H9 (cell line): ENCODE data around the gene LSP1. TPM values are rescaled to one million over a fixed set of nuclear protein-coding genes. Genes with fewer than 3 reads are reported as not detected.

Experiments used
- DNase-seq: peaks from one replicate; pipeline ENCODE4 v3.0.0-alpha.2; 2017
- H2AFZ ChIP-seq: one replicate; pipeline ENCODE4 v1.6.1; 2013; ENCODE audit warnings: mild to moderate bottlenecking, low read length, control low read depth, moderate library complexity
- H2AK5ac ChIP-seq: 2 replicates; pipeline ENCODE4 v1.6.1; 2013; ENCODE audit warnings: low read length, control low read depth, mixed read lengths; ENCODE audit not compliant: insufficient read length
- H2BK120ac ChIP-seq: one replicate; pipeline ENCODE4 v1.6.1; 2013; ENCODE audit warnings: low read depth, mild to moderate bottlenecking, low read length, control low read depth, inconsistent platforms; ENCODE audit not compliant: poor library complexity, severe bottlenecking
- H2BK12ac ChIP-seq: 2 replicates; pipeline ENCODE4 v1.6.1; 2013; ENCODE audit warnings: low read length, control low read depth, mixed read lengths, low read depth; ENCODE audit not compliant: insufficient read length
- H2BK15ac ChIP-seq: 2 replicates; pipeline ENCODE4 v1.6.1; 2013; ENCODE audit warnings: low read depth, low read length, control low read depth
- H2BK20ac ChIP-seq: one replicate; pipeline ENCODE4 v1.6.1; 2013; ENCODE audit warnings: low read depth, mild to moderate bottlenecking, low read length, control low read depth, inconsistent platforms; ENCODE audit not compliant: poor library complexity, severe bottlenecking
- H2BK5ac ChIP-seq: 2 replicates; pipeline ENCODE4 v1.6.1; 2013; ENCODE audit warnings: low read length, control low read depth, mixed read lengths; ENCODE audit not compliant: insufficient read length
- H3K14ac ChIP-seq: 2 replicates; pipeline ENCODE4 v1.6.1; 2013; ENCODE audit warnings: low read length, control low read depth; ENCODE audit not compliant: insufficient read depth
- H3K18ac ChIP-seq: 2 replicates; pipeline ENCODE4 v1.6.1; 2013; ENCODE audit warnings: low read depth, mild to moderate bottlenecking, mixed read lengths, low read length, control low read depth; ENCODE audit not compliant: insufficient read length
- H3K23ac ChIP-seq: 2 replicates; pipeline ENCODE4 v1.6.1; 2013; ENCODE audit warnings: low read length, control low read depth, mixed read lengths, low read depth; ENCODE audit not compliant: insufficient read length
- H3K23me2 ChIP-seq: 2 replicates; pipeline ENCODE4 v1.6.1; 2013; ENCODE audit warnings: low read depth, mild to moderate bottlenecking, mixed read lengths, low read length, control low read depth; ENCODE audit not compliant: insufficient read length, poor library complexity, severe bottlenecking
- H3K27ac ChIP-seq: 2 replicates; pipeline ENCODE4 v1.5.1; 2013; ENCODE audit warnings: low read length, control low read depth, mixed read lengths, low read depth; ENCODE audit not compliant: insufficient read length
- H3K27me3 ChIP-seq: 2 replicates; pipeline ENCODE4 v1.6.1; 2013; ENCODE audit warnings: low read length, control low read depth, inconsistent platforms; ENCODE audit not compliant: insufficient read depth
- H3K4ac ChIP-seq: 2 replicates; pipeline ENCODE4 v1.6.1; 2013; ENCODE audit warnings: low read depth, mild to moderate bottlenecking, control low read depth, inconsistent platforms, low read length, moderate library complexity
- H3K4me1 ChIP-seq: 2 replicates; pipeline ENCODE4 v1.6.1; 2013; ENCODE audit warnings: low read length, control low read depth, inconsistent platforms; ENCODE audit not compliant: insufficient read depth
- H3K4me2 ChIP-seq: 2 replicates; pipeline ENCODE4 v1.6.1; 2013; ENCODE audit warnings: low read length, control low read depth, mixed read lengths; ENCODE audit not compliant: insufficient read length, insufficient read depth
- H3K56ac ChIP-seq: 2 replicates; pipeline ENCODE4 v1.6.1; 2013; ENCODE audit warnings: low read depth, mild to moderate bottlenecking, mixed read lengths, low read length, control low read depth; ENCODE audit not compliant: insufficient read length
- H3K79me1 ChIP-seq: 2 replicates; pipeline ENCODE4 v1.6.1; 2013; ENCODE audit warnings: low read depth, mild to moderate bottlenecking, moderate library complexity, low read length, control low read depth, inconsistent platforms; ENCODE audit not compliant: insufficient read depth, poor library complexity, severe bottlenecking
- H3K79me2 ChIP-seq: 2 replicates; pipeline ENCODE4 v1.6.1; 2013; ENCODE audit warnings: low read length, control low read depth, inconsistent platforms; ENCODE audit not compliant: insufficient read depth
- H3K9ac ChIP-seq: 2 replicates; pipeline ENCODE4 v1.6.1; 2013; ENCODE audit warnings: low read length, control low read depth, mixed read lengths; ENCODE audit not compliant: insufficient read length; ENCODE audit errors: extremely low read depth
- H3K9me3 ChIP-seq: one replicate; pipeline ENCODE4 v1.6.1; 2013; ENCODE audit warnings: low read depth, low read length, inconsistent platforms; ENCODE audit not compliant: control insufficient read depth
- H3T11ph ChIP-seq: one replicate; pipeline ENCODE4 v1.6.1; 2013; ENCODE audit warnings: mild to moderate bottlenecking, low read length, control low read depth, inconsistent platforms
- H4K20me1 ChIP-seq: one replicate; pipeline ENCODE4 v1.6.1; 2013; ENCODE audit not compliant: control insufficient read depth, insufficient read length, insufficient read depth
- H4K5ac ChIP-seq: 2 replicates; pipeline ENCODE4 v1.6.1; 2013; ENCODE audit warnings: low read depth, mild to moderate bottlenecking, mixed read lengths, low read length, control low read depth; ENCODE audit not compliant: insufficient read length
- H4K8ac ChIP-seq: replicated peaks from 2 replicates; pipeline ENCODE4 v1.6.1; 2013; ENCODE audit warnings: low read length, control low read depth, mixed read lengths, low read depth; ENCODE audit not compliant: insufficient read length
- H4K91ac ChIP-seq: 2 replicates; pipeline ENCODE4 v1.6.1; 2013; ENCODE audit warnings: low read depth, mild to moderate bottlenecking, moderate library complexity, mixed read lengths, low read length, control low read depth; ENCODE audit not compliant: insufficient read length
- H3K27ac Mint-ChIP-seq, 3 experiments: 2 replicates in 2 of 3; 3 replicates in 1 of 3; pipeline ENCODE4 v1.8.0; 2020 to 2021; ENCODE audit warnings: mixed read lengths in 3 of 3, mild to moderate bottlenecking in 1 of 3, moderate library complexity in 1 of 3
- H3K27me3 Mint-ChIP-seq: 2 replicates; pipeline ENCODE4 v1.8.0; 2021; ENCODE audit warnings: low read depth, mild to moderate bottlenecking, moderate library complexity, mixed read lengths
- H3K36me3 Mint-ChIP-seq, 3 experiments: 2 replicates in 2 of 3; 3 replicates in 1 of 3; pipeline ENCODE4 v1.8.0; 2020 to 2021; ENCODE audit warnings: low read depth in 3 of 3, mixed read lengths in 3 of 3; ENCODE audit not compliant: insufficient read depth in 1 of 3
- H3K4me1 Mint-ChIP-seq, 2 experiments: 2 replicates each; pipeline ENCODE4 v1.8.0; 2020; ENCODE audit warnings: mixed read lengths in 2 of 2
- H3K4me3 Mint-ChIP-seq, 2 experiments: 2 replicates in 1 of 2; 3 replicates in 1 of 2; pipeline ENCODE4 v1.8.0; 2020 to 2021; ENCODE audit warnings: mild to moderate bottlenecking in 2 of 2, mixed read lengths in 2 of 2, moderate library complexity in 1 of 2
- H3K9me3 Mint-ChIP-seq, 2 experiments: 2 replicates in 1 of 2; 3 replicates in 1 of 2; pipeline ENCODE4 v1.8.0; 2020; ENCODE audit warnings: mild to moderate bottlenecking in 2 of 2, mixed read lengths in 2 of 2, moderate library complexity in 1 of 2
- CTCF ChIP-seq: fragments of 200-600 bp; sonication (generic); conservative IDR thresholded peaks from 3 replicates; pipeline ENCODE4 v1.8.0; 2021; ENCODE audit warnings: antibody characterized with exemption, mild to moderate bottlenecking
- WGBS: extraction: QIAGEN DNeasy Blood & Tissue Kit; methylation state at CpG from one replicate; pipeline ENCODE4 v1.1.7; 2013; ENCODE audit warnings: missing lambda C conversion rate, low lambda C conversion rate, mixed read lengths; ENCODE audit not compliant: insufficient read length; ENCODE audit errors: extremely low coverage; 5-methylcytosine and 5-hydroxymethylcytosine counted together
- total RNA-seq: library from RNA; stranded (reverse); gene quantifications from 2 replicates; pipeline ENCODE4 v1.2.1, GENCODE V29; 2021

Gene LSP1
- total RNA-seq, 1 experiment from 2014 or later = not detected

GRCh38 chr11:1841511-1842148, 11.3 kb upstream of the LSP1 start:
- Mint-ChIP-seq H3K36me3 (no peaks in the 10 kb centered on the region), H3K27me3 (peaks cover 13% of the 10 kb centered on the region), H3K9me3 (no peaks in the 10 kb centered on the region; a peak in 1 of 5 replicates), H3K4me1 (peaks cover 0 to 4% of the 10 kb centered on the region in 2 experiments; a peak in 1 of 4 replicates), H3K4me3 (no peak overlapping the region), H3K27ac (no peak overlapping the region)
- no peak overlapping the region for H2AFZ ChIP-seq
- H3K23ac ChIP-seq = no peak overlapping the region
- H3K79me1 ChIP-seq = no peaks in the 10 kb centered on the region
- no peak for TF ChIP-seq CTCF
- no peak overlapping the region for H3K9ac ChIP-seq
- H3K23me2 ChIP-seq = no peaks in the 10 kb centered on the region
- DNase-seq = no peak
- H3K18ac ChIP-seq = no peak overlapping the region
- H2BK12ac ChIP-seq = no peak overlapping the region
- no peak overlapping the region for H3K27ac ChIP-seq
- H2BK5ac ChIP-seq = no peak overlapping the region
- H4K5ac ChIP-seq = no peak overlapping the region
- no peak overlapping the region for H3K14ac ChIP-seq
- no CpG with 5 or more reads among the region's 19 CpGs for WGBS
- H3K9me3 ChIP-seq = no peaks in the 10 kb centered on the region
- H4K91ac ChIP-seq = no peak overlapping the region
- H3K4me2 ChIP-seq = no peak overlapping the region
- H3T11ph ChIP-seq = no peak overlapping the region
- H2BK15ac ChIP-seq = no peak overlapping the region
- H3K56ac ChIP-seq = no peak overlapping the region
- H4K8ac ChIP-seq = no peak overlapping the region
- no peaks in the 10 kb centered on the region for H3K27me3 ChIP-seq
- H2AK5ac ChIP-seq = no peak overlapping the region
- H3K4me1 ChIP-seq = no peaks in the 10 kb centered on the region
- H2BK120ac ChIP-seq = no peak overlapping the region
- no peak overlapping the region for H3K4ac ChIP-seq
- H3K79me2 ChIP-seq = no peaks in the 10 kb centered on the region
- no peaks in the 10 kb centered on the region for H4K20me1 ChIP-seq
- no peak overlapping the region for H2BK20ac ChIP-seq
